ENCODE measurements around the gene CAMKMT.

The CAMKMT gene

GRCh38 chr2:44747794-44748193 is 386.0 kb downstream of the CAMKMT start:
- no peak for DNase-seq

DNA sequence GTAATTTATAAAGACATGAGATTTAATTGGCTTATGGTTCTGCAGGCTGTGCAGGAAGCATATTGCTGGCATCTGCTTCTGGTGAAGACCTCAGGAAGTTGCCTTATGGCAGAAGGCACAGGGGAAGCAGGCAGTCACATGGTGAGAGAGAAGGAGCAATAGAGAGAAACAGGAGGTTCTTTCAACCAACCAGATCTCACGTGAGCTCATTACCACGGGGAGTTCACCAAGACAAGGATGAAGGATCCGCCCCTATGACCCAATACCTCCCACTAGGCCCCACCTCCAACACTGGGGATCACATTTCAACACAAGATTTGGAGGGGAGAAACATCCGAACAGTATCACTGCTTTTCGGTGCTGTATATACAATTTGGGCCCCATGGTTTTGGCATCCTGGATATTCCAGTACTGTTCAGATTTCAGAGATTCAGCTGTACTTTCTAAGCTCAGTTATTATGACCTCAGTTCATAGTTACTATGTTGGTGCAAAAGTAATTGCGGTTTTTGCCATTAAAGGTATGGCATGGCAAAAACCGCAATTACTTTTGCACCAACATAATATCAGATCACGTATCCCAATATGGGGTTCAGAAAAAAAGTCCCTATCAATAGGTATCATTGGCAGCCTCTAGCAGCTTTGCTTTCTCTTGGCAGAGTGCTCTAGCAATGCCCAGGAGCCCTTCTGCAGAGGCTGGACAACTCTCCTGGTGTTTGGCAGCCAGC is 390.2 kb downstream of the CAMKMT start:
- DNase-seq = no peak

- no peak for DNase-seq
These were observed 391.0 kb downstream of the CAMKMT start for GRCh38 chr2:44752761-44753160.

DNA sequence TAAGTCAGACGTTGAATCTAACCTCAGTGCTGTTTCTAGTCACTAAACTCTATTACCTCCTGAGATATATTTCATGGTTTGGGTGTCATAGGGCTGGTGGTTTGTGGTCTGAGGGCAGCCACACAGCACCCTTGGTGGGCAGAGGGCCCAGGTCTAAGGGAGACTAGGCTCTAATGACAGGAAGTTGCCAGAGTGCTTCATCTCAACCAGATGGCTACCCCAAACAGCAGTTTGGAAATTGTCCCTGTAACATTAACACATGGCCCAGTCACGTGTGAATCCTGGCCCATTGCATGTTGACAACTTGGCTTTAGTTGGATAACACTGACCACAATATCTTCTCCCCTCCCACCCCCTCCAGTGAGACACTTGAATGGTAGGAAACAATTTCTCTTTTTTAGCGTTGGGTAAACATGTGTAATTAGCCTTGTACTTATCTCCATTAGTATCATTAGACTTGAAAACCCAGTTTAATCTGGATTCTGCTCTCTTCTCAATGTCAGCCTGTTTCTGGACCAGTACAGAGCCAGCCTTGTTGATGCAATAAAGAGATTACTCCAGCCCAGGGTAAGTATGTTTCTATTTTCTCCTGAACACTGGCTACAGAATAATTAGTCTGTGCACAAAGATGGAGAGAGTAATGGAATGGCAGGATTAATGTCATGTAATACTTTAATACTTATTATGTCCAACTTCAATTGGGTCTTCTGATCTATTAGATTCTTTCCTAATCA is 392.0 kb downstream of the CAMKMT start:
- peak; percentile 3 to 8 for DNase-seq

DNA sequence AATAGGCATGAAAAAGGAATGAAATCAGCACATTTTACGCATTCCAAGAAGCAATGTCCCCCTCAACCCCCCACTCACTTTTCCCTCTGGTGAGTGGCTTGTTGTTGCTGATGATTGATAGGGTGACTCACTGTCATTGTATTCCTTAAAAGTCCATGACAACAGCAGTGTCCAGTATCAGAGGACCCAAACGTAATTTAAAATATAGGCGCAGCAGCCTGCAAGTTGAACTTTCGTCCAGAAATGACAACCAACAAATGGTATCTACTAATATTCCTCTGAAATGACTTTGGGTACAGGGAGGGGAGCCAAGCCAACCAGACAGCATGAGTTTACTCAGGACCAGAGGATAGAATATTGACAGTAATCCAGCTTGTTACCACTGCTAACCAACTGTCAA is 396.8 kb downstream of the CAMKMT start:
- no peak for DNase-seq

GRCh38 chr2:44759823-44760222 is 398.1 kb downstream of the CAMKMT start:
- no peak for DNase-seq

DNA sequence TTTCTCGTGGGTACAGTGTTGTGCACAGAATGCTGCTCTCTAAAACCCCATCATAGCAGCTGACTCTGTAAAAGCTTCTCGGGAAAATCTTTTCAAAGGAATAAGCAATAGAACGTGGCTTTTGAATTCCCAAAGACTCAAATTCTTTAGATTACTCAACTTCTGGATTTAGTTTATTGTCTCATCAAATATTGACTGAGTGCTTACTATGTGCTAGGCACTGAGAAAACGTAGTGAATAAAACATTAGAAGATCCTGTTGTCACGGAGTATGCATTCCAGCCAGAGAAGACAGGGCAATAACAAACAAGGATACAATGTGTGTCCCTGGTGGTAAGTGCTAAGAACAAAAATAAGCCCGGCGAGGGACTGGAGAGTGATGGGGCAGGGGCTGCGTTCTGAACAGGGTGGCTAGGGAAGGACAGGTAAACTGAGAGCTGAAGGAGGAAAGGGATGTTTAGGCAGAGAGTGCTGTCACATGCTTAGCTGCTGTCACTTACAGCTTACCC is 401.6 kb downstream of the CAMKMT start:
- DNase-seq = no peak

- no peak for DNase-seq
These were observed 404.5 kb downstream of the CAMKMT start for GRCh38 chr2:44766220-44766619.

DNA sequence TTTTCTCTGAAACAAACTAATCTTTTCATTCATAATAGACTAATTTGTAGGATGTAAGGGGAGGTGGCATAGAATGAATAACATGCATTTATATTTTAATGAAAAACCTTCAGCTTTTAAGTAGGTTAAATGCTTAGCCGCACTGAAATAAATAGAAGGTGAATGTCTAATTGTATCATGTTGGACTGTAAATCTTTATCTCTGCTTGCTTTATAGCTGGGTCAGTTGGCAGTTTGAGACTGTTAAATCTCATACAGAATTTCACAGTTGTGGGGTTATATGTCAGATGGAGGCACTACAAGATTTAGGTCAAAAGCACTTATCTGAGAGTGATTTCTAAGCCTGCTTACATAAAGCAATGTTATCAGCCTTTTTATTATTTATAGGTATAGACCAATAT is 405.0 kb downstream of the CAMKMT start:
- no peak for DNase-seq

DNA sequence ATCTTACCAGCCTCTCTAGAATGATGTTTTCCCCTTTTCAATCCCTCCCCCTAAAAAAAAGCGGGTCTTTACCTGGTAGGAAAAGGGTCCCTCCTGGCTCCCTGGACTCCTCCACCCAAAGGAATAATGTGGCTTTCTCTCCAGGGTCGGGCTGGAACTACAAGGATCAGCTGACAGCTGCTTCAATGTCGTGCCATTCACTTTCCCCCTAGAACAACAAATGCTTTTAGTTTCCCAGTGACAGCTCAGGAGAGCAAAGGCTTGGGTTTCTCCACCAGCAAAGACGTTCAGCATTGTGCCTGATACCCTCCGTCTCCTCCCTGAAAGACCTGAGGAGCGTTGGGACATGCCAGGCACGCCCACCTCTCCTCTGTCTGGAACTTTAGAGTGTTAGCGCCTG is 405.9 kb downstream of the CAMKMT start:
- DNase-seq = no peak

GRCh38 chr2:44768438-44769236 is 406.9 kb downstream of the CAMKMT start:
- no peak for DNase-seq

DNA sequence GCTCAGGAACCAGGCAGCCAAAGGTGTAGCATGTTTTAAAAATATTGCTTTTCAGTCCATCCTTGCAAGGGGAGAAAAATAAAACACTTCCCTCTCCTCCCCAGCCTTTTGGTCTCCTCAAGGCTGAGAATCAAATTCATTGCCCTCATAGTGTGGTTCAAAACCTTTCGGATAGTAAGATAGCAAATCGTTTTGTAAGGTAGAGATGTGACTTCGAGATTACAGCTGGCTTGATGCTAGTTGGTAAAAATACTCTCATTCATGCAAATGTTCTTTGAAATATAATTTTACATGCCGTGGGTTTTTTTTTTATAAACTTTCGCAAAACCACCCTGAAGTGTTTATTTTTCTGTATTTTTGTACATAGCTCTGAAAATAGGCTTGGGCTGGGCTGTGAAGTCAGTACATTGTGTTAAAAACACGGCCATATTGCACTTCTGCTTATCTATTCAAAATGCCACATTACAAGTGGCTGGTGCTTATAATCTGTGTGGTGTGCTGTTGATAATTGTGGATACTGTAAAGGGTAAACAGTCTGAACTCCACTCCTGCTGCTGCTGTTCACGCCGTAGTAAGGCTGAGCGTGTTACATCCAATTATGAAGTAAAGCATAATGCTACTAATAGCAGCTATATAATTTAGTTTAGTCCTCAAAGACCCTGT is 407.7 kb downstream of the CAMKMT start:
- DNase-seq = no peak

- no peak for DNase-seq
These were observed 408.8 kb downstream of the CAMKMT start for GRCh38 chr2:44770221-44771195.

- no peak for DNase-seq
These were observed 409.8 kb downstream of the CAMKMT start for GRCh38 chr2:44771522-44771921.

- DNase-seq = no peak
These were observed 410.4 kb downstream of the CAMKMT start for GRCh38 chr2:44772131-44772530.

DNA sequence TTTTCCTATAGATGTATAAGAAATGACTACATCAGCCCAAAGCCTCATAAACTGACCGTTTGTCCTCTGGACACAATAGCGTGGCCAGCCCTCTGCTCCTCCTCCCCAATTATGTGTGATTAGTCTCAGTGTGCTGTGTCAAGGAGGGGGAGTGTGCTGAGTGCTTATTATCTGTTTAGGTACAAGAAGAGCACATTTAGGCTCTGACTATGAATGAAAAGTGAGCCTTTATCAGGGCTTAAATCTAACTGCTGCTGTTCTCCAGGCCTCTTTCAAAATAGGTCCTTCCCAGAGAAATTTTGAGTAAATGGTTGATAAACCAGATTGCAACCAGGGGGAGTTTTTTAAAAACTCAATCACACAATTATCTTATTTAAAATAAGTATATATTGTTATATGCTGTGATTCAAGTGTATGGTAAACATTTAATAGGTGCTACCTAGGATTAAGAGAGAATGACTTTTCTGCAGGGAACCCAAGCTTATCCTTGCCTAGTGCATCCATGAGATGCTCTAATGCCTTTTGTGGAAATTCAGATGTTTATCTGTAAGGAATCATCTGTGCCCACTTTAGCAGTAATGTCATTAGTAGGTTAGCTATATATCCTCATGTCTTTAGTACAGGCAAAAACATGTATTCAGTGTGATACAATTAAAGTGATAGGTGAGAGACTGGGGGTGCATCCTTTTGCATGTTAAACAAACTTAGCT is 411.1 kb downstream of the CAMKMT start:
- no peak for DNase-seq

GRCh38 chr2:44774826-44775492 is 413.2 kb downstream of the CAMKMT start:
- DNase-seq = no peak

GRCh38 chr2:44777036-44777435 is 415.3 kb downstream of the CAMKMT start:
- no peak for DNase-seq

- peak in 1 of 2 donors; percentile 52 for DNase-seq
These were observed 415.8 kb downstream of the CAMKMT start for GRCh38 chr2:44777537-44777936.

GRCh38 chr2:44778221-44778654 is 416.5 kb downstream of the CAMKMT start:
- no peak for DNase-seq
